Gastroesophageal sphincter (tissue), 4 donors: Measurements from ENCODE around the gene VWA2. TPM values are rescaled to one million over a fixed set of nuclear protein-coding genes. Genes with fewer than 3 reads are reported as not detected.

ENCODE experiments used
- ATAC-seq: fragments of 150-250 bp; one replicate; pipeline ENCODE4 v1.9.1; 2016; ENCODE audit warnings: mild to moderate bottlenecking, moderate library complexity
- H3K27ac ChIP-seq, 4 donors: fragments of 200-600 bp; sonication (generic) in 3 of 4; 1 replicate in 3 of 4; 2 replicates in 1 of 4; pipeline ENCODE4 v1.5.1; 2016 to 2019
- H3K27me3 ChIP-seq: fragments of 200-600 bp; sonication (generic); one replicate; pipeline ENCODE4 v1.5.1; 2019
- H3K36me3 ChIP-seq, 2 donors: fragments of 200-600 bp; sonication (generic); one replicate each; pipeline ENCODE4 v1.5.1; 2019; ENCODE audit warnings: control low read depth in 1 of 2
- H3K4me1 ChIP-seq, 3 donors: fragments of 200-600 bp; sonication (generic); 1 replicate in 2 of 3; 2 replicates in 1 of 3; pipeline ENCODE4 v1.5.1; 2016 to 2019; ENCODE audit warnings: control low read depth in 2 of 3
- H3K4me3 ChIP-seq, 2 donors: fragments of 200-600 bp; sonication (generic); one replicate each; pipeline ENCODE4 v1.5.1; 2019; ENCODE audit warnings: mild to moderate bottlenecking in 1 of 2, moderate library complexity in 1 of 2
- H3K9me3 ChIP-seq, 3 donors: fragments of 200-600 bp; sonication (generic); one replicate each; pipeline ENCODE4 v1.5.1; 2017 to 2019; ENCODE audit warnings: control low read depth in 2 of 3
- CTCF ChIP-seq, 4 experiments: fragments of 200-600 bp in 2 of 4; fragments of 450-650 bp in 2 of 4; sonication (generic) in 1 of 4; IDR thresholded peaks; one replicate each; pipeline ENCODE4 v1.5.1; 2017 to 2019; ENCODE audit warnings: antibody characterized with exemption in 4 of 4, mild to moderate bottlenecking in 2 of 4, moderate library complexity in 2 of 4
- EP300 ChIP-seq: sonication (generic); formaldehyde crosslinking; IDR thresholded peaks from one replicate; pipeline ENCODE4 v1.6.1; 2017; ENCODE audit warnings: antibody characterized with exemption, mild to moderate bottlenecking
- POLR2A ChIP-seq, 2 donors: fragments of 450-650 bp; IDR thresholded peaks; one replicate each; pipeline ENCODE4 v1.6.1; 2017; ENCODE audit warnings: antibody characterized with exemption in 2 of 2, mild to moderate bottlenecking in 2 of 2, moderate library complexity in 1 of 2
- POLR2AphosphoS5 ChIP-seq: sonication (generic); formaldehyde crosslinking; IDR thresholded peaks from one replicate; pipeline ENCODE4 v1.6.1; 2017; ENCODE audit warnings: antibody characterized with exemption
- WGBS, 2 donors: methylation state at CpG; one replicate each; pipeline ENCODE4 v1.1.5; 2018; ENCODE audit warnings: low coverage in 1 of 2; 5-methylcytosine and 5-hydroxymethylcytosine counted together
- total RNA-seq, 4 donors: library from RNA; depleted of rRNA; stranded (reverse); fragments of >200 nt; gene quantifications; one replicate each; pipeline ENCODE4 v1.1.0, GENCODE V29; 2016

Gene VWA2
- total RNA-seq, 4 donors from 2014 or later, result 0.13 to 0.25 TPM; not detected in 2

GRCh38 chr10:114293075-114293474 is 54.0 kb downstream of the VWA2 start:
- Histone ChIP-seq H3K9me3 (peaks cover 0 to 21% (median 2%) of the 10 kb centered on the region in 3 donors), H3K4me1 (no peaks in the 10 kb centered on the region), H3K27ac (no peak overlapping the region), H3K4me3 (no peak overlapping the region), H3K36me3 (peaks cover 0 to 45% of the 10 kb centered on the region in 2 donors), H3K27me3 (no peaks in the 10 kb centered on the region)
- TF ChIP-seq POLR2AphosphoS5 (no peak), EP300 (no peak), POLR2A (IDR thresholded peaks at IDR 0.05) (no peak), CTCF (IDR thresholded peaks at IDR 0.05) (no peak)
- no peak for ATAC-seq
- WGBS, 2 donors, result 80 to 81% methylated on average over 5 of the region's 5 CpGs

- Histone ChIP-seq H3K36me3 (peaks cover 0 to 60% of the 10 kb centered on the region in 2 donors), H3K4me3 (no peak overlapping the region), H3K27ac (no peak overlapping the region), H3K4me1 (no peaks in the 10 kb centered on the region), H3K9me3 (peaks cover 0 to 21% (median 2%) of the 10 kb centered on the region in 3 donors), H3K27me3 (no peaks in the 10 kb centered on the region)
- no peak for ATAC-seq
- TF ChIP-seq POLR2AphosphoS5 (no peak), EP300 (no peak), CTCF (IDR thresholded peaks at IDR 0.05) (no peak), POLR2A (IDR thresholded peaks at IDR 0.05) (no peak)
These were observed 55.5 kb downstream of the VWA2 start for GRCh38 chr10:114294549-114294948.

- Histone ChIP-seq H3K36me3 (peaks cover 0 to 68% of the 10 kb centered on the region in 2 donors), H3K27ac (no peak overlapping the region)
- ATAC-seq, result no peak
These were observed 56.3 kb downstream of the VWA2 start for GRCh38 chr10:114295393-114295792.

GRCh38 chr10:114297136-114297705 is 58.2 kb downstream of the VWA2 start:
- TF ChIP-seq CTCF (IDR thresholded peaks at IDR 0.05) (no peak), POLR2A (IDR thresholded peaks at IDR 0.05) (no peak), EP300 (no peak), POLR2AphosphoS5 (no peak)
- no peaks in the 10 kb centered on the region for H3K27me3 ChIP-seq
- H3K9me3 ChIP-seq, result peaks cover 0 to 21% (median 2%) of the 10 kb centered on the region in 3 donors
- H3K4me1 ChIP-seq, result peaks cover 0 to 5% (median 5%) of the 10 kb centered on the region in 3 donors
- peaks cover 0 to 66% of the 10 kb centered on the region in 2 donors for H3K36me3 ChIP-seq
- 90% methylated on average over 4 of the region's 14 CpGs; no CpG with 5 or more reads in 1 of the 2 donors for WGBS, 2 donors
- no peak overlapping the region for H3K4me3 ChIP-seq
- no peak for ATAC-seq
- H3K27ac ChIP-seq, result no peak overlapping the region

More at GRCh38 chr10:114295393-114295792, 56.3 kb downstream of the VWA2 start:
- WGBS, 2 donors, result 0% methylated on average over 1 of the region's 1 CpG
- Histone ChIP-seq H3K4me1 (no peaks in the 10 kb centered on the region), H3K27me3 (no peaks in the 10 kb centered on the region), H3K9me3 (peaks cover 0 to 21% (median 2%) of the 10 kb centered on the region in 3 donors), H3K4me3 (no peak overlapping the region)
- no peak for TF ChIP-seq CTCF (IDR thresholded peaks at IDR 0.05)
- TF ChIP-seq EP300, result no peak
- no peak for TF ChIP-seq POLR2A (IDR thresholded peaks at IDR 0.05)
- TF ChIP-seq POLR2AphosphoS5, result no peak

GRCh38 chr10:114300036-114300645 is 61.1 kb downstream of the VWA2 start:
- TF ChIP-seq POLR2AphosphoS5 (no peak), CTCF (IDR thresholded peaks at IDR 0.05) (no peak), POLR2A (IDR thresholded peaks at IDR 0.05) (no peak), EP300 (no peak)
- peaks cover 0 to 18% (median 2%) of the 10 kb centered on the region in 3 donors for H3K9me3 ChIP-seq
- H3K4me1 ChIP-seq, result peaks cover 0 to 20% (median 15%) of the 10 kb centered on the region in 3 donors
- no peak overlapping the region for H3K4me3 ChIP-seq
- no peak for ATAC-seq
- H3K27ac ChIP-seq, result no peak overlapping the region
- H3K27me3 ChIP-seq, result no peaks in the 10 kb centered on the region
- peaks cover 0 to 63% of the 10 kb centered on the region in 2 donors for H3K36me3 ChIP-seq
- WGBS, 2 donors, result 83 to 93% methylated on average over 2 to 7 of the region's 16 CpGs
